NT2/D1 (cell line): ENCODE data around the gene FEZF1.
A peak's percentile ranks its signal among the peaks of the same experiment; 100 is the strongest.

Source experiments
- SUZ12 ChIP-seq: IDR thresholded peaks from 2 replicates; pipeline ENCODE4 v1.6.1; 2011; ENCODE audit not compliant: insufficient read length, insufficient read depth; ENCODE audit errors: extremely low read depth
- YY1 ChIP-seq: IDR thresholded peaks from 2 replicates; pipeline ENCODE4 v1.6.1; 2011; ENCODE audit not compliant: insufficient read length, insufficient read depth
- ZNF274 ChIP-seq: IDR thresholded peaks from 2 replicates; pipeline ENCODE4 v1.6.1; 2011; ENCODE audit warnings: mild to moderate bottlenecking, low read depth, low read length

DNA sequence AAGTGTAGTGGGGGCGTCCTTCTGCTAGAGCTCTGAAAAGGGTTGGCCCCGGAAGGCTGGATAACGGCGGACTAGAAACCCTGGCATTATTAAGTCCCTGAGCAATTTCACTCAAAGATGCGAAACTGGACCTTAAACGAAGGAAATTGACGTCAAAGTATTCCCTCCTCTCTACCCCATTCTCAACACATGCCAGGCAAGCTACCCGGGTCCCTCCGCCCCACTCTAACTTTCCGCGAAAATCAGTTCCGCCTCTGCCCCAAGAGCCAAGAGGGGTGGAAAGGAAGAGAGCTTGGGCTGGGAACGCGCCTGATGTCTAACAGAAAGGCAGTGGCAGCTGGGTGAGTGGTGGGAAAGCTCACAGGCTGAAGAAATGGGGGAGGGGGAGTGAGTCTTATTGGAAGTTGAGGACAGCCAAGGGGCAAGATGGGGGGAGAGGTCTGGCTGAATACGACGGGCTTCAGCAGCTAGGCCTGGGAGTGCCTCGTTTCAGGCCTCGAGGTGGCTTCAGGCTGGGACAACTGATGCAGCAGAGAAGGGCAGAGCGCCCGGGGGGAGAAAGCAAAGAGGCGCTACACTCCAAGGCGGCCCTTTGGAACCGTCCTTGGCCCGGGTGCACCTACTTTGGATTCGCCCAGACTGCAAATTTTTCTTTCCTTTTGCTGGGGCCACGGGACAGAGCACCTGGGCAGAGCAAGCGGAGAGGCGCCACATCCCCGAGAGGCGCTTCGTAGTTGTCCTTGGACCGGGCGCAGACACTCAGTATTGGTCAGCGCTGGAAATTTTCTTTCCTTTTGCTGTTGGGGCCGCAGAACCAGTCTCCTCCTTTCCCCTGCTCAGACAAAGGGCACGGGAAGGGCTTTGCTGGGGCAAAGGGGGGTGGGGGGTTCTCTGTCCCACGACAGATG lies 2.0 kb upstream of the FEZF1 start:
- no peak for TF ChIP-seq YY1
- TF ChIP-seq ZNF274: no peak
- peak; percentile 71 for TF ChIP-seq SUZ12
